HL-60/S4 treated with phorbol 12-myristate 13-acetate at 8.2 ng/mL for 4 days and 3 days (cell line): ENCODE data around the gene IRF4.
"Not testable (repeated sequence)": the region's sequence is repeated elsewhere in the genome, so short reads cannot be mapped to it uniquely, and the experiment has no call there.

Source experiments
- in situ Hi-C: fragments of 300-500 bp; cut with MboI; formaldehyde crosslinking; loops from 2 replicates; pipeline ENCODE4 v1.15.0; 2022; ENCODE audit warnings: low sequenced_read_pairs

The IRF4 gene

GRCh38 chr6:411402-412145, 20.0 kb downstream of the IRF4 start:
- in situ Hi-C loops: no loop called here

- in situ Hi-C loops: no loop called here
Observed at GRCh38 chr6:412146-412886, 20.8 kb downstream of the IRF4 start.

GRCh38 chr6:414447-414846, 22.9 kb downstream of the IRF4 start:
- in situ Hi-C loops: no loop called here

- in situ Hi-C loops: no loop called here
Observed at GRCh38 chr6:415087-415486, 23.5 kb downstream of the IRF4 start.

GRCh38 chr6:421211-421610, 29.7 kb downstream of the IRF4 start:
- in situ Hi-C loops: no loop called here

GRCh38 chr6:422433-423054, 31.0 kb downstream of the IRF4 start:
- in situ Hi-C loops: no loop called here

GRCh38 chr6:423055-423798, 31.7 kb downstream of the IRF4 start:
- in situ Hi-C loops: no loop called here

GRCh38 chr6:423799-424345, 32.3 kb downstream of the IRF4 start:
- in situ Hi-C loops: no loop called here

GRCh38 chr6:424741-425417, 33.3 kb downstream of the IRF4 start:
- in situ Hi-C loops: no loop called here

GRCh38 chr6:425418-425788, 33.9 kb downstream of the IRF4 start:
- in situ Hi-C loops: not testable (repeated sequence)

- in situ Hi-C loops: not testable (repeated sequence)
Observed at GRCh38 chr6:426198-426738, 34.7 kb downstream of the IRF4 start.

GRCh38 chr6:428047-428603, 36.6 kb downstream of the IRF4 start:
- in situ Hi-C loops: no loop called here

- in situ Hi-C loops: no loop called here
Observed at GRCh38 chr6:429515-430121, 38.1 kb downstream of the IRF4 start.

GRCh38 chr6:431504-431903, 40.0 kb downstream of the IRF4 start:
- in situ Hi-C loops: no loop called here

GRCh38 chr6:431986-432385, 40.4 kb downstream of the IRF4 start:
- in situ Hi-C loops: no loop called here

GRCh38 chr6:434051-434705, 42.6 kb downstream of the IRF4 start:
- in situ Hi-C loops: no loop called here

- in situ Hi-C loops: no loop called here
Observed at GRCh38 chr6:435441-436307, 44.1 kb downstream of the IRF4 start.
